BE2C (cell line): Measurements from ENCODE around the gene KCNJ11.

ENCODE experiments used
- DNase-seq: peaks from one replicate; pipeline ENCODE4 v3.0.0-alpha.2; 2020
- H3K27me3 ChIP-seq: fragments of 250-450 bp; sonication (Bioruptor Pico); 2 replicates; pipeline ENCODE4 v1.5.1; 2020; ENCODE audit warnings: mild to moderate bottlenecking
- H3K36me3 ChIP-seq: fragments of 250-450 bp; sonication (Bioruptor Pico); 2 replicates; pipeline ENCODE4 v1.5.1; 2020; ENCODE audit warnings: mild to moderate bottlenecking
- H3K4me1 ChIP-seq: fragments of 250-450 bp; sonication (Bioruptor Pico); 2 replicates; pipeline ENCODE4 v1.5.1; 2020
- H3K4me3 ChIP-seq: 2 replicates; pipeline ENCODE4 v1.5.1; 2011; ENCODE audit warnings: low read depth, low read length
- H3K9me3 ChIP-seq: fragments of 250-450 bp; sonication (Bioruptor Pico); 2 replicates; pipeline ENCODE4 v1.5.1; 2020
- CTCF ChIP-seq: IDR thresholded peaks from 2 replicates; pipeline ENCODE4 v1.5.1; 2012; ENCODE audit warnings: mild to moderate bottlenecking, low read depth, low read length

Gene KCNJ11

GRCh38 chr11:17411418-17411817, 23.0 kb upstream of the KCNJ11 start:
- Histone ChIP-seq H3K4me1 (no peaks in the 10 kb centered on the region), H3K4me3 (no peak overlapping the region), H3K9me3 (no peaks in the 10 kb centered on the region), H3K27me3 (no peaks in the 10 kb centered on the region), H3K36me3 (no peaks in the 10 kb centered on the region)
- no peak for DNase-seq
- TF ChIP-seq CTCF = no peak

GRCh38 chr11:17410606-17411379, 22.3 kb upstream of the KCNJ11 start:
- no peak for DNase-seq
- no peak for TF ChIP-seq CTCF
- Histone ChIP-seq H3K4me1 (no peaks in the 10 kb centered on the region), H3K27me3 (no peaks in the 10 kb centered on the region), H3K9me3 (no peaks in the 10 kb centered on the region), H3K4me3 (no peak overlapping the region), H3K36me3 (no peaks in the 10 kb centered on the region)

DNA sequence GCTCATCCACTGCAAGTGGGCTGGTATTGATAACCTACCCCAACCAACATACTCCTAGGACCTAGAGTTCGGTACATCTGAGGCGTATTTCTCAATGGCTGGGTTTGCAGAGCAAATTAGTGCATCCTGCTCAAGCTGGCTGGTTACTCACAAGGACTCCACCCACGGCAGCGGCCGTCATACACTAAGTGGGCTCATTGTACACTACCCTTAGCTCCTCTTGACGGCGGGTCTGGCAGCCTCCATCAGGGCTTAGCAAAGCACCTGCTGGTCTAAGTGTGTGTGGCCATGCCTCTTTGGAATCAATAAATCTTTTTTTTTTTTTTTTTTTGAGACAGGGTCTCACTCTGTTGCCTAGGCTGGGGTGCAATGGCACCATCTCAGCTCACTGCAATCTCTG, 20.2 kb upstream of the KCNJ11 start:
- Histone ChIP-seq H3K9me3 (no peaks in the 10 kb centered on the region), H3K27me3 (no peaks in the 10 kb centered on the region), H3K36me3 (no peaks in the 10 kb centered on the region), H3K4me3 (no peak overlapping the region), H3K4me1 (no peaks in the 10 kb centered on the region)
- DNase-seq = no peak
- no peak for TF ChIP-seq CTCF

DNA sequence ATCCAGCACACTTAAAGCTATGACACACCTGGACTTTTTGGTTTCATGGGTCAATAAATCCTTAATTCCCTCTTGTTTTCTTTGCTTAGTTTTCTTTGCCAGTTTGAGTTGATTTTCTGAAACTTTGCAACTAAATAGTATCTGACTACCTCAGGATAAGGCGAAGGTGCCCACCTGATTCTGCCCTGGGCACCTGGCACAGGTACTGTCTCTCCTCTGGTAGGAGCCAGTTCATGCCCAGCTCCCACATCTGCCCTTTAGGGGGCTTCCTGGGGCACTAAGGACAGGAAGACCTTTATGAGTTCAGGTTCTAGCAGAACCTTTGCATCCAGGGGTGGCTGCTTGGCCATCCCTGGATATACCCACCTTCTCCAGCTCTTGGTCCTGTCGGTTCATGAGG, 19.6 kb upstream of the KCNJ11 start:
- no peaks in the 10 kb centered on the region for H3K9me3 ChIP-seq
- no peak for DNase-seq
- H3K4me1 ChIP-seq = no peaks in the 10 kb centered on the region
- H3K36me3 ChIP-seq = no peaks in the 10 kb centered on the region
- no peaks in the 10 kb centered on the region for H3K27me3 ChIP-seq
- no peak overlapping the region for H3K4me3 ChIP-seq
- no peak for TF ChIP-seq CTCF

DNA sequence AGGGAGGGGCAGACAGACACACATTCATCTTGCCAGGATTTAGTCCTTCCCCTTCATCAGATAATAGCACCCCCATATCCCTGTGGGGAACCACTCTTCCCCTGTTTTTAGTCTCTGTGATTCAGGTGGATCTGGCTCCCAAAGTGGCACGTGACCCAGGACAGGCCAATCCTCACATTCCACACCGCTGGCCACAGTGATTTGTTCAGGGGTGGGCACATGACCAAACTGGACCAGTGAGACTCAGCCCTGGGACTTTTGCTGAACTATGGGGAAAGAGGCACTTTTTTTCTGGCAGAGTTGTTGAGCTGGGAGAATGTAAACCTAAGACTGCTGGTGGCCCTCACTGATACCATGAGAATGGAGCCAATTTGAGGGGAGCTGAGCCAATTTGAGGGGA, 19.1 kb upstream of the KCNJ11 start:
- no peak for TF ChIP-seq CTCF
- no peak for DNase-seq
- H3K4me3 ChIP-seq = no peak overlapping the region
- H3K36me3 ChIP-seq = no peaks in the 10 kb centered on the region
- no peaks in the 10 kb centered on the region for H3K4me1 ChIP-seq
- no peaks in the 10 kb centered on the region for H3K27me3 ChIP-seq
- no peaks in the 10 kb centered on the region for H3K9me3 ChIP-seq

DNA sequence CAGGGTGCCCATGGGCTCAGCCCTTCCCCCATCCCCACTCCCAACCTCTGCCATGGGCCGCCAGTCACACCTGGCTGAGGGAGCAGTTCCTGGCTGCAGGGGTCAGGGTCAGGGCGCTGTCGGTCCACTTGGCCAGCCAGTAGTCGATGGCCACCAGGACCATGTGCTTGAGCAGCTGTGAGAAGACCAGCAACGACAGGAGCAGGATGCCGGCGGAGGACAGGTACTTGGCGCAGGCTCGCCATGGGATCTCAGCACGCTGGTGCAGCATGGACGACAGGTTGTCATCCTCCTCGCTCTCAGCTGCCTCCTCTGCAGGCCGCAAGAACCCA, 18.3 kb upstream of the KCNJ11 start:
- Histone ChIP-seq H3K4me3 (no peak overlapping the region), H3K27me3 (no peaks in the 10 kb centered on the region), H3K36me3 (no peaks in the 10 kb centered on the region), H3K4me1 (no peaks in the 10 kb centered on the region), H3K9me3 (no peaks in the 10 kb centered on the region)
- no peak for DNase-seq
- no peak for TF ChIP-seq CTCF
